ENCODE measurements around the gene TRIM31. TPM values are rescaled to one million over a fixed set of nuclear protein-coding genes. Genes with fewer than 3 reads are reported as not detected.

The TRIM31 gene
- total RNA-seq, 2 experiments from 2014 or later = not detected

DNA sequence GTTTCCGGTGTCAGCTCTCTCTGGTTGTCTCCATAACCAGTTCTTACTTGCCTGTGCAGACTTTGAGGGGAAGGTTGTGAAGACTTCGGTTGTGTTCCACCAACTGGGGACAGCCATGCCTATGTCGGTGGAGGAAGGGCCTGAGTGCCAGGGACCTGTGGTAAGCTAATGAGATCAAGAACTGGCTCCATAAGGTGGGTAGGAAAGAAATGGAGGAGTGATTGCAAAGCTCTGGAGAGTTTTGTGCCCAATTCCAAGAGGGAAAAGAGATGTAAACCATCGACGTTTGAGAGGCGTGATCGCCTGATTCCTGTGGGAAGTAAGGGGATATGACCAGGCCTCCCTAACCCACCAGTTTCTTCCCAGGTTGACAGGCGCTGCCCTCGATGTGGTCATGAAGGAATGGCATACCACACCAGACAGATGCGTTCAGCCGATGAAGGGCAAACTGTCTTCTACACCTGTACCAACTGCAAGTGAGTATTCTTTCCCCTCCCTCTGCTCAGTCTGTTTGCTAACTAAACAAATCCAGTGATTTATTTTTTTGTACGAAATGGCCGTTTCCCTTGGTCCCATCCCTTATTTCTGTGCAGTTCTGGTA is 50.9 kb downstream of the TRIM31 start:
- H3K4me1 Mint-ChIP-seq = peaks cover 30% of the 10 kb centered on the region

DNA sequence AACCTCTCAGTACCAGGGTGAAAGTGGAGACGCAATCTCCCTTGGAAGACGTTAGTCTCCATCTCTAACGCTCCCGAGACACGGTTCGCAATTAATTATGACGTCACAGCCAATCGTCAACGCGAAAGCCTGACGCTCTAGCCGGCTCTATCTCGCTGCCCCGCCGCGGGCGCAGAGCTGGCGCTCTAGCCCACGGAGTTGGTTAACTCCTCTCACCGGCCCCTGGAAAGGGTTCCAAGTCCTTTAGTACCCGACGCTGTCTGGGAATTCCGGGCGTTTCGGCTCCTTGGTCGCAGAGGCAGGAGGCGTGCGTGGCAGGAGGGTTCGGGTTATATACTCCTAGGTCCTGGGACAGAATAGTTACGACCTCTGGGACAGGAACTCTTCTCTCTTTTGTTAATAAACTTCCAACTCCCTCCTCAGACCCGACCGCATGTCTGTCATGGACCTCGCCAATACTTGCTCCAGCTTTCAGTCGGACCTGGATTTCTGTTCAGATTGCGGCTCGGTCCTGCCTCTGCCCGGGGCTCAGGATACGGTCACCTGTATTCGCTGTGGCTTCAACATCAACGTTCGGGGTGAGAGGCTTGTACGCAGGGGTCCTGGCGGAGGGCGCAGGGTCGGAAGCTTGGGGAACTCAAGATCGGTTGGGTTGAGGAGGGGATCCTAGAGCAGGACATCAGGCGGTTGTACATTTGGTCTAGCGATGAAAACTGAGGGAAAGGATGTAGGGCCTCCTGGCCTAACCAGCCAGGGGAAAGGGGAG is 51.6 kb downstream of the TRIM31 start, which contains the start of gene POLR1H:
POLR1H (plus strand) TSS at position 174 of the 766 bp plus-strand sequence; CDS start at position 434, 260 bp downstream.
- H3K4me3 Mint-ChIP-seq = peak within 1 kb of the TSS; percentile 95
- DNase-seq = peak; percentile 84
- H3K4me1 Mint-ChIP-seq = peaks cover 29% of the 10 kb centered on the region
- peaks cover 25% of the 10 kb centered on the region for H3K36me3 Mint-ChIP-seq
- H3K27ac Mint-ChIP-seq = peak within 1 kb of the TSS; percentile 95
- H3K9me3 Mint-ChIP-seq = peaks cover 4% of the 10 kb centered on the region
- no peaks in the 10 kb centered on the region for H3K27me3 Mint-ChIP-seq

More for the DNA sequence above, 50.9 kb downstream of the TRIM31 start:
- Mint-ChIP-seq H3K36me3 (peaks cover 26% of the 10 kb centered on the region), H3K9me3 (peaks cover 4% of the 10 kb centered on the region), H3K27ac (peak overlapping the region; percentile 95), H3K27me3 (no peaks in the 10 kb centered on the region), H3K4me3 (peak overlapping the region; percentile 95)
- DNase-seq = peak; percentile 45

DNA sequence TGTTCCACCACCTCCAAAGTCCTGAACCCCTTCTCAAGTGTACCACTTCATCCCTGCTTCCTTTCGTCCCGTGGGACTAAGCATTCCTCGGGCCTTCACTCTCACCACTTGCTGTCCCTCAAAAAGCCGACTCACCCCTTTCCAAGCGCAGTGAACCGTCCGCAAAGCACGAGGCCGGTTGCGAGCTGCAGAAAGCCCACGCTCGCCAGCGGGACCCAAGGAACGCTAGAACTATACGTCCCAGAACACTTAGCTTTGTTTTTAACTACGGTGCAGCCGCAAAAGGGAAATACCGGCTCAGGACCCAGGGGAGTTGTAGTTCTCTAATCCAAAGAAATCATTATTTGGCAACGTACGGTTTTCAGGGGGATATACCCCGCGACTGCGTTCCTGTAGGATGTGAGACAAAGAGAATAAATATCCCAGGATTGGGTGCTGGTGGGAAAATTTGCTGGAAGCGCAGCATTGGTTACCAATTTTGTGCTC is 52.2 kb downstream of the TRIM31 start:
- Mint-ChIP-seq H3K9me3 (peaks cover 4% of the 10 kb centered on the region), H3K27ac (peak overlapping the region; percentile 95), H3K4me3 (peak overlapping the region; percentile 95), H3K36me3 (peaks cover 25% of the 10 kb centered on the region), H3K27me3 (no peaks in the 10 kb centered on the region), H3K4me1 (peaks cover 24% of the 10 kb centered on the region)
- peak; percentile 28 for DNase-seq

DNA sequence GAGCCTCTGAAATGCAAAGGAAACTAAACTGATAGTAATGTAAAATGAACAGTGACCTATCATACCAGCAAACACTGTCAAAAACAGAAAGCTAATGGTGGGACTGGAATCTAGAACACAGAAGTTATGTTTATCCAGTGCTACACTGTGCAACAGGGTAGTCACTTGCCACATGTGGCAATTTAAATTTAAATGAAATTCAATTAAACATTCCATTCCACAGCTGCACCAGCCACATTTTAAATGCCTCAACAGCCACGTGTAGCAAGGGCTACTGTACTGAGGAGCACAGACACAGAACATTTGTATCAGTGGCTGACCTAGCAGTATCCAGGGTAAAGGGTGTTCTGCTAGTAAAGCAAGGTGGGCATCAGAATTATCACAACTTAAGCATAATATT is 57.4 kb downstream of the TRIM31 start:
- DNase-seq = no peak
- no peaks in the 10 kb centered on the region for H3K9me3 Mint-ChIP-seq
- H3K27ac Mint-ChIP-seq = no peak overlapping the region
- H3K4me1 Mint-ChIP-seq = peaks cover 7% of the 10 kb centered on the region
- no peaks in the 10 kb centered on the region for H3K27me3 Mint-ChIP-seq
- peaks cover 6% of the 10 kb centered on the region for H3K36me3 Mint-ChIP-seq
- no peak overlapping the region for H3K4me3 Mint-ChIP-seq

DNA sequence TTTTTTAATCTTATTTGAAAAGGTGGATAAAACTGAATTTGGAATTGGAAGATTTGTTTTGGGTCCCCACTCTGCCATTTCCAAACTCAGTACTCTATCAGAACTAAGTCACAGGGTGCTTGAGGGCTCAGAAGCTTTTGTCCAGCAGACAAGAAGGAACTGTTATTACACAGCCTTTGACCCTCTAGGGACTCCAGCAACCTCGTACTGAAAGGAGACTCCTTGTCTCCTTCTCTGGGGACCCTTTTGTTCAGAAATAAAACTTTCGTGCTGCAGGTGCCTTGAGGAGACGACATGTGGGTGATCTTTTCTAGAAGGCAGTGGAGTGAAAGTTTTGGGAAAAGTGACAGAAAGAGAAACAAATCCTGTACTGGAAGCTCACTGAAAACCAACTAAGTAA is 59.2 kb downstream of the TRIM31 start:
- no peaks in the 10 kb centered on the region for H3K4me1 Mint-ChIP-seq
- no peaks in the 10 kb centered on the region for H3K9me3 Mint-ChIP-seq
- H3K27ac Mint-ChIP-seq = no peak overlapping the region
- H3K4me3 Mint-ChIP-seq = no peak overlapping the region
- H3K27me3 Mint-ChIP-seq = no peaks in the 10 kb centered on the region
- no peak for DNase-seq
- H3K36me3 Mint-ChIP-seq = peaks cover 9% of the 10 kb centered on the region

Other genes with a start within 250 kb of the TRIM31 start
- gene HLA-A, start 170.6 kb downstream of the TRIM31 start, total RNA-seq = 1,000 to 10,000 TPM; 1,111 to 1,119 TPM
- gene POLR1H, start 51.8 kb downstream of the TRIM31 start, total RNA-seq = 10 to 100 TPM; 45.3 to 50.6 TPM
- gene PPP1R11, start 45.9 kb downstream of the TRIM31 start, total RNA-seq = 10 to 100 TPM; 37.4 to 39.8 TPM
- gene RNF39, start 37.3 kb downstream of the TRIM31 start, total RNA-seq = not detected
- not detected for gene TRIM40, start 23.1 kb upstream of the TRIM31 start, total RNA-seq
- gene TRIM10, start 48.1 kb upstream of the TRIM31 start, total RNA-seq = not detected
- gene TRIM15, start 50.5 kb upstream of the TRIM31 start, total RNA-seq = under 1 TPM in 1 of 2 experiments, not detected in 1; 0.29 TPM
- 10 to 100 TPM; 68.6 to 70.2 TPM for gene TRIM26, start 100.3 kb upstream of the TRIM31 start, total RNA-seq
- gene TRIM39, start 213.8 kb upstream of the TRIM31 start, total RNA-seq = 10 to 100 TPM; 26.2 to 29.2 TPM
- gene RPP21, start 232.1 kb upstream of the TRIM31 start, total RNA-seq = 10 to 100 TPM; 42.2 to 46.5 TPM